NCI-H2081 (cell line): ENCODE data around the gene UBA3.

ENCODE experiments used
- DNase-seq, 2 experiments: peaks; one replicate each; lab custom pipeline; 2025; lab: John Stamatoyannopoulos, UW

UBA3 gene

GRCh38 chr3:69065318-69065964, 14.7 kb downstream of the UBA3 start:
- DNase-seq: no peak

- DNase-seq: no peak
Measured at GRCh38 chr3:69063636-69064035, 16.5 kb downstream of the UBA3 start.

- no peak for DNase-seq
Measured at GRCh38 chr3:69059688-69060087, 20.5 kb downstream of the UBA3 start.

- no peak for DNase-seq
Measured at GRCh38 chr3:69058947-69059224, 21.3 kb downstream of the UBA3 start.

GRCh38 chr3:69058180-69058946, 21.8 kb downstream of the UBA3 start:
- no peak for DNase-seq

GRCh38 chr3:69052472-69052898, 27.7 kb downstream of the UBA3 start:
- no peak for DNase-seq

- no peak for DNase-seq
Measured at GRCh38 chr3:69051756-69052471, 28.3 kb downstream of the UBA3 start, which contains the start of gene TMF1. TMF1 (minus strand) TSS chr3:69052333; CDS start chr3:69052086, 247 bp downstream.

- DNase-seq: no peak
Measured at GRCh38 chr3:69048990-69049389, 31.2 kb downstream of the UBA3 start.

- DNase-seq: no peak
Measured at GRCh38 chr3:69044608-69045007, 35.6 kb downstream of the UBA3 start.

- no peak for DNase-seq
Measured at GRCh38 chr3:69033470-69033869, 46.7 kb downstream of the UBA3 start.

- no peak for DNase-seq
Measured at GRCh38 chr3:69032737-69033136, 47.4 kb downstream of the UBA3 start.

- DNase-seq: no peak
Measured at GRCh38 chr3:69032142-69032541, 48.0 kb downstream of the UBA3 start.

- DNase-seq: no peak
Measured at GRCh38 chr3:69031635-69032034, 48.5 kb downstream of the UBA3 start.

- DNase-seq: no peak
Measured at GRCh38 chr3:69020857-69021256, 59.3 kb downstream of the UBA3 start.

GRCh38 chr3:69020424-69020823, 59.7 kb downstream of the UBA3 start:
- no peak for DNase-seq

GRCh38 chr3:69016901-69017300, 63.3 kb downstream of the UBA3 start:
- no peak for DNase-seq

- DNase-seq: no peak
Measured at GRCh38 chr3:69016102-69016501, 64.1 kb downstream of the UBA3 start.

- no peak for DNase-seq
Measured at GRCh38 chr3:69014022-69014580, 66.1 kb downstream of the UBA3 start.

- DNase-seq: peak; percentile 61 to 75
Measured at GRCh38 chr3:69013253-69014021, 66.7 kb downstream of the UBA3 start, which contains the start of gene EOGT. EOGT (minus strand) TSS chr3:69013684; CDS start chr3:69009846, 3,838 bp downstream.

- peak in 1 of 2 experiments; percentile 28 for DNase-seq
Measured at GRCh38 chr3:69012800-69013252, 67.3 kb downstream of the UBA3 start.

- DNase-seq: no peak
Measured at GRCh38 chr3:69012100-69012799, 67.9 kb downstream of the UBA3 start.
